MM.1S (cell line): Measurements from ENCODE around the gene NAE1.

Experiments
- DNase-seq: peaks from one replicate; pipeline ENCODE4 v3.0.0-alpha.2; 2015
- H2AFZ ChIP-seq: fragments of 300-600 bp; sonication (generic); 2 replicates; pipeline ENCODE4 v1.6.0; 2016; ENCODE audit warnings: antibody characterized with exemption, low read length
- H3F3A ChIP-seq: fragments of 300-600 bp; sonication (generic); 2 replicates; pipeline ENCODE4 v1.6.1; 2016; ENCODE audit warnings: mild to moderate bottlenecking, antibody characterized with exemption, low read length, moderate library complexity, mixed read lengths; ENCODE audit not compliant: insufficient read depth
- H3K27ac ChIP-seq: fragments of 300-600 bp; sonication (generic); 2 replicates; pipeline ENCODE4 v1.5.1; 2016; ENCODE audit warnings: mild to moderate bottlenecking, low read length
- H3K27me3 ChIP-seq: fragments of 300-600 bp; sonication (generic); replicated peaks from 2 replicates; pipeline ENCODE4 v1.6.0; 2016; ENCODE audit warnings: low read length; ENCODE audit not compliant: insufficient read depth
- H3K36me3 ChIP-seq: fragments of 300-600 bp; sonication (generic); replicated peaks from 2 replicates; pipeline ENCODE4 v1.6.1; 2016; ENCODE audit warnings: mild to moderate bottlenecking, low read length, mixed read lengths; ENCODE audit not compliant: insufficient read depth
- H3K4me1 ChIP-seq: fragments of 300-600 bp; sonication (generic); 2 replicates; pipeline ENCODE4 v1.6.1; 2016; ENCODE audit warnings: low read length, mixed read lengths
- H3K4me2 ChIP-seq: fragments of 300-600 bp; sonication (generic); 2 replicates; pipeline ENCODE4 v1.6.0; 2016; ENCODE audit warnings: low read depth, low read length
- H3K4me3 ChIP-seq: fragments of 300-600 bp; sonication (generic); 2 replicates; pipeline ENCODE4 v1.5.1; 2016; ENCODE audit warnings: low read length, mixed read lengths
- H3K79me2 ChIP-seq: fragments of 300-600 bp; sonication (generic); 2 replicates; pipeline ENCODE4 v1.6.1; 2016; ENCODE audit warnings: mixed run types, low read length, mixed read lengths
- H3K9ac ChIP-seq: fragments of 300-600 bp; sonication (generic); 2 replicates; pipeline ENCODE4 v1.6.1; 2016; ENCODE audit warnings: low read length, mixed read lengths
- H3K9me2 ChIP-seq: fragments of 300-600 bp; sonication (generic); replicated peaks from 2 replicates; pipeline ENCODE4 v1.6.1; 2016; ENCODE audit warnings: mild to moderate bottlenecking, low read length, mixed read lengths; ENCODE audit not compliant: insufficient read depth
- H3K9me3 ChIP-seq: fragments of 300-600 bp; sonication (generic); replicated peaks from 2 replicates; pipeline ENCODE4 v1.6.1; 2016; ENCODE audit warnings: mild to moderate bottlenecking, low read length, mixed read lengths; ENCODE audit not compliant: insufficient read depth
- H4K20me1 ChIP-seq: fragments of 300-600 bp; sonication (generic); 2 replicates; pipeline ENCODE4 v1.6.1; 2016; ENCODE audit warnings: mild to moderate bottlenecking, low read length, moderate library complexity, mixed read lengths; ENCODE audit not compliant: insufficient read depth
- CTCF ChIP-seq: fragments of 300-600 bp; sonication (generic); IDR thresholded peaks from 2 replicates; pipeline ENCODE4 v1.5.1; 2016; ENCODE audit warnings: antibody characterized with exemption, low read length, mixed read lengths
- EZH2 ChIP-seq: fragments of 300-600 bp; sonication (generic); optimal IDR thresholded peaks from 2 replicates; pipeline ENCODE3; 2017; ENCODE audit warnings: low read depth, mild to moderate bottlenecking, antibody characterized with exemption, low read length, mixed read lengths
- EZH2phosphoT487 ChIP-seq: fragments of 300-600 bp; sonication (generic); IDR thresholded peaks from 2 replicates; pipeline ENCODE4 v1.6.1; 2018; ENCODE audit warnings: antibody characterized with exemption, low read length

NAE1 gene

DNA sequence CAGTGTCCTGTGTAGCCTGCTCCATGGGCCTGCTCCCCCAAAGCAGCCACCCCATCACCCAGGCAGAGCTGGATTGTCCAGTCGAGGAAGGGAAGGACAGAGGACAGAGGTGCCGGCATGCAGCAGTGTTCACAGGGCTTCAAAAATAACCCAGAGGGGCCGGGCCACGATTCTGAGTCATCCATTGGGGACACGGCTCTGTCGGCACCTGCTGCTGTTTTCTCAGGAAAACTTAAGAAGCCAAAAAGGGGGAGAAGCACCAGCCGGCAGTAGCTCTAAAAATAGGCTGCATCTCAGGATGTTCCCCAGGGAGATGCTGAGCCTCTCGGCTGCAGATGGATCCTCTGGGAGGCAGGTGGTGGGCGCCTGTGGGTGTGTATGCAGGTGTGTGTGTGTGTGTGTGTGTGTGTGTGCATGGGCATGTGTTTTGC, 15.0 kb upstream of the NAE1 start:
- H3K79me2 ChIP-seq, result no peaks in the 10 kb centered on the region
- no peak overlapping the region for H3K9ac ChIP-seq
- no peak for DNase-seq
- no peak overlapping the region for H3K4me2 ChIP-seq
- no peaks in the 10 kb centered on the region for H3K4me1 ChIP-seq
- H3F3A ChIP-seq, result no peaks in the 10 kb centered on the region
- no peak for TF ChIP-seq EZH2
- no peak for TF ChIP-seq EZH2phosphoT487
- TF ChIP-seq CTCF, result no peak
- no peaks in the 10 kb centered on the region for H3K36me3 ChIP-seq
- no peak overlapping the region for H3K4me3 ChIP-seq
- no peaks in the 10 kb centered on the region for H4K20me1 ChIP-seq
- H2AFZ ChIP-seq, result no peak overlapping the region
- no peak overlapping the region for H3K27ac ChIP-seq
- no peaks in the 10 kb centered on the region for H3K9me3 ChIP-seq
- no peaks in the 10 kb centered on the region for H3K27me3 ChIP-seq
- no peaks in the 10 kb centered on the region for H3K9me2 ChIP-seq

DNA sequence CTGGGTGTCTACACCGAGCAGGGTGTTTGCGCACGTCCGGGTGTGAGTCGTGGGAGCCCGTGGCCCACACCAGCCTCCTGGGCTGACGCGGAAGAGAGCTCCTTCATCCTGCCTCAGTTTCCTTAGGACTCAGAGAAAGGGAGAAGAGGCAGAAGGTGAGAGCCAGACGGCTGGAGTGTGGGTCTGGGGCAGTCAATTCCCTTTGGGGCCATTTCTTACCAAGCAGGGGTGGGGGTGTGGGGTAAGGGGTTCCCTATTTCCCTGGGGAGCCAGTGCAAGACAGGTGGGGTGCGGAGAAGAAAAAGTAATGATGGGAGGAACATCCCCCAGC, 14.3 kb upstream of the NAE1 start:
- Histone ChIP-seq H3K27me3 (no peaks in the 10 kb centered on the region), H3K9me3 (no peaks in the 10 kb centered on the region), H4K20me1 (no peaks in the 10 kb centered on the region), H3K4me2 (no peak overlapping the region), H2AFZ (no peak overlapping the region), H3K9me2 (no peaks in the 10 kb centered on the region), H3K4me1 (no peaks in the 10 kb centered on the region), H3K9ac (no peak overlapping the region), H3K4me3 (no peak overlapping the region), H3K79me2 (no peaks in the 10 kb centered on the region), H3F3A (no peaks in the 10 kb centered on the region), H3K27ac (no peak overlapping the region), H3K36me3 (no peaks in the 10 kb centered on the region)
- no peak for DNase-seq
- TF ChIP-seq EZH2phosphoT487, result no peak
- no peak for TF ChIP-seq CTCF
- TF ChIP-seq EZH2, result no peak

DNA sequence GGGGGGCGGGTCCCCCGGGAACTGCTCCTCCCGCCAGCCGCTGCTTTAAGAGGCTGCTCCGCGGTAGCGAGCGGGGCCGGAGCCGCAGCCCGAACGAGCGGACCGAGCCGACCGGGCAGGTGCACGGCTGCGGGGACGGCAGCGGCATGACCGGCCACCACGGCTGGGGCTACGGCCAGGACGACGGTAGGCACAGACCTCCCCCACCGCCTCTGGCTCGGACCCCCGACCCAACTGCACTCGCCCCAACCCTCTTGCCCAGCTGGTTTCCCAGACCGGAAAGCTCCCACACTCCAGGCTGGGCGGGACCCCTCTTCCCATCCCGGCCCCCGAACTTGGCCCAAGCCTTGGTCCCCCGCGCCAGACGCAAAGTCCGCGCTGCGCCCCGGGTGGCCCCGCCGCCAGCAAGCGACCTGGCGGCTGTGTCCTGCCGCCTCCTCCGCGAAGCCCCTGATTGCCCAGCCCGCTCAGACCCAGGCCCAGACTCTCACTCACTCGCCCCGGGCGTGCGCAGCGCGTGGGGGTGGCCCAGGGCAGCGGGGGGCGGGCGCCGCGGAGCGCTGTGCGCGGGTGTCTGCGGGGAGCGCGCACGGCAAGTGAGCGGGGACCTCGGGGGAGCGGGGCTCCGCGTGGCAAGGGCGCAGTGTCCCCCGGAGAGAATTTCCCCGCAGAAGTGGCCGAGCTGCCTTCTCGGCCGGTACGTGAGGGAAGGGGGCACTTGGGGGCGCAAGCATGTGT, 13.7 kb upstream of the NAE1 start, which contains the start of gene CA7:
CA7 (plus strand) TSS at position 73 of the 738 bp plus-strand sequence; CDS start at position 147, 74 bp downstream.
- no peaks in the 10 kb centered on the region for H3K9me3 ChIP-seq
- no peaks in the 10 kb centered on the region for H3K79me2 ChIP-seq
- no peaks in the 10 kb centered on the region for H3K4me1 ChIP-seq
- no peak within 1 kb of the TSS for H3K9ac ChIP-seq
- H4K20me1 ChIP-seq, result no peaks in the 10 kb centered on the region
- no peak for TF ChIP-seq EZH2phosphoT487
- TF ChIP-seq CTCF, result no peak
- no peak for TF ChIP-seq EZH2
- H3K36me3 ChIP-seq, result no peaks in the 10 kb centered on the region
- DNase-seq, result no peak
- H3K9me2 ChIP-seq, result no peaks in the 10 kb centered on the region
- H3F3A ChIP-seq, result no peaks in the 10 kb centered on the region
- no peak within 1 kb of the TSS for H2AFZ ChIP-seq
- H3K4me2 ChIP-seq, result no peak within 1 kb of the TSS
- no peak within 1 kb of the TSS for H3K4me3 ChIP-seq
- no peaks in the 10 kb centered on the region for H3K27me3 ChIP-seq
- no peak within 1 kb of the TSS for H3K27ac ChIP-seq
